GM21381 (cell line): ENCODE data around the gene C5orf15.

ENCODE experiments used
- ATAC-seq: cut with Tn5 transposase; IDR thresholded peaks from one replicate; pipeline ENCODE4 v1.9.1; 2021; ENCODE audit warnings: mild to moderate bottlenecking, moderate library complexity; ENCODE audit not compliant: unreplicated experiment

Gene C5orf15

GRCh38 chr5:133968204-133968980 is at the start of gene C5orf15:
Gene C5orf15, minus strand, starts transcription at chr5:133968625. Its CDS starts 41 bp downstream, at chr5:133968584.
- ATAC-seq = peak; percentile 97

- ATAC-seq = no peak
Measured at GRCh38 chr5:134008266-134008749, 39.9 kb upstream of the C5orf15 start.

- no peak for ATAC-seq
Measured at GRCh38 chr5:134007581-134008265, 39.3 kb upstream of the C5orf15 start.

- ATAC-seq = no peak
Measured at GRCh38 chr5:134006115-134006514, 37.7 kb upstream of the C5orf15 start.

- ATAC-seq = no peak
Measured at GRCh38 chr5:134005417-134006061, 37.1 kb upstream of the C5orf15 start.

GRCh38 chr5:134004626-134005416 is 36.4 kb upstream of the C5orf15 start, which contains the start of gene VDAC1:
Gene VDAC1, minus strand, starts transcription at chr5:134004975. Its CDS starts 11,963 bp downstream, at chr5:133993012.
- peak; percentile 69 for ATAC-seq

GRCh38 chr5:134003817-134004625 is 35.6 kb upstream of the C5orf15 start:
- peak; percentile 45 for ATAC-seq

- no peak for ATAC-seq
Measured at GRCh38 chr5:134003064-134003816, 34.8 kb upstream of the C5orf15 start.

- ATAC-seq = no peak
Measured at GRCh38 chr5:134001938-134002731, 33.7 kb upstream of the C5orf15 start.

GRCh38 chr5:134000696-134001453 is 32.5 kb upstream of the C5orf15 start:
- ATAC-seq = no peak

- no peak for ATAC-seq
Measured at GRCh38 chr5:134000091-134000511, 31.7 kb upstream of the C5orf15 start.

GRCh38 chr5:133998807-133999206 is 30.4 kb upstream of the C5orf15 start:
- no peak for ATAC-seq

- ATAC-seq = no peak
Measured at GRCh38 chr5:133998042-133998441, 29.6 kb upstream of the C5orf15 start.

- ATAC-seq = no peak
Measured at GRCh38 chr5:133996683-133997252, 28.3 kb upstream of the C5orf15 start.

GRCh38 chr5:133995883-133996563 is 27.6 kb upstream of the C5orf15 start:
- ATAC-seq = no peak

GRCh38 chr5:133995341-133995740 is 26.9 kb upstream of the C5orf15 start:
- ATAC-seq = no peak

GRCh38 chr5:133994990-133995333 is 26.5 kb upstream of the C5orf15 start:
- no peak for ATAC-seq
